HG03378 (cell line): Measurements from ENCODE around the gene TRAPPC12.

ENCODE experiments used
- ATAC-seq: cut with Tn5 transposase; IDR thresholded peaks from one replicate; pipeline ENCODE4 v1.9.1; 2021; ENCODE audit warnings: mild to moderate bottlenecking, moderate library complexity; ENCODE audit not compliant: unreplicated experiment

The TRAPPC12 gene

GRCh38 chr2:3465844-3466481 lies 86.5 kb downstream of the TRAPPC12 start:
- no peak for ATAC-seq

DNA sequence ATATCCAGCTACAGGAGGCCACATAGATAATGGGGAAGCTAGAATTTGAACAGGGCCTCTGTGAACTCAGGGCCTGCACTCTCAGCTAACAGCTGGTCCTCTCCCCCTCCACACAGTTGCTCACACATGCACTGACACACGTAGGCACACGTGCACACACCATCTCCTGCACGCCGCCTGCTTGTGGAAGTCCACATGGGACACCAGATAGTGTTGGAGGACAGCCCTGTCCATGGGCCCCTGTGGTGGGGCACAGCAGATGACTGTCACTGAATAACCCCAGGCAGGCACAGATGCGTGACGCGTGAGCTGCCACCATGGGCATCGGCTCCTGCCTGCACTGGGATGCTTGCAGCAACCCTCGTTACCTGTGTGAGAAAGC lies 87.0 kb downstream of the TRAPPC12 start:
- ATAC-seq: no peak

DNA sequence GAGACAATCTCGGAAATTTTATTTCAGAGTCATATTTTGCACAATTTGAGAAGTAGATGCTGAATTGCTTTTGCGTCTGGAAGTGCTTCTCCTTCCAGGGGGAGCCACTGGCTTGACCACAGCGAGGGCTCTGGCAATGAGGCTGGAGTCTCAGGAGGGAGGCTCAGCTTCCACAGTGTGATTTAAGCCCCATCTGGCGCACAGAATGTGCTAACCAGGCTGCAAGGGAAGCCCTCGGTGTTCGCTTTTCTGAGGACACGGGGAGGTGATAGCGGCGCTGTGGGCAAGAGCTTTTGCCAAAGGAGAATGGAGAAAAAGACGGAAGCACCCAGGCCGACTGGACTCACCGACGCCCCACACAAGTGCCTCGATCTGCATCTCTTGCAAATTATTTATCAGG lies 87.5 kb downstream of the TRAPPC12 start:
- no peak for ATAC-seq

DNA sequence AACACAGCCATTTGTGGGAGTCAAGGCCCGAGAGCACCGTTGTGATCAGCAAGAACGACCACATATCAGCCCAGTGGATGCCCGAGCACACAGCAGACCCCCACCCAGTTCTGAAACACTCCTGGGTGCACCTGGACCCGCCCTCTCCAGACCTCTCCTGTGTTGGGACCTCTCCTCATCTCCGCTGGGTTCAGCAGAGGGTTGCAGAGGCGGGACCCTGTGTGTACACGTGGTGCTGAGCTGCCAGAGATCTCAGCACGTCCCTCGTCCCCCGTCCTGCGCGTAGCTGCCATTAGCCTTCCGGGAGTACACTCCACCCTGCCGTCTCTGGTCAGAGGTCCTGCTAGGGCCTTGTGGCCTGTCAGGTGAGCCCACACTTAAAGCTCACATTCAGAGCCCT lies 88.2 kb downstream of the TRAPPC12 start:
- ATAC-seq: no peak

GRCh38 chr2:3468296-3468988 lies 88.9 kb downstream of the TRAPPC12 start:
- ATAC-seq: no peak

- no peak for ATAC-seq
Measured at GRCh38 chr2:3469486-3469885, 90.0 kb downstream of the TRAPPC12 start.

- ATAC-seq: no peak
Measured at GRCh38 chr2:3470166-3470651, 90.7 kb downstream of the TRAPPC12 start.

DNA sequence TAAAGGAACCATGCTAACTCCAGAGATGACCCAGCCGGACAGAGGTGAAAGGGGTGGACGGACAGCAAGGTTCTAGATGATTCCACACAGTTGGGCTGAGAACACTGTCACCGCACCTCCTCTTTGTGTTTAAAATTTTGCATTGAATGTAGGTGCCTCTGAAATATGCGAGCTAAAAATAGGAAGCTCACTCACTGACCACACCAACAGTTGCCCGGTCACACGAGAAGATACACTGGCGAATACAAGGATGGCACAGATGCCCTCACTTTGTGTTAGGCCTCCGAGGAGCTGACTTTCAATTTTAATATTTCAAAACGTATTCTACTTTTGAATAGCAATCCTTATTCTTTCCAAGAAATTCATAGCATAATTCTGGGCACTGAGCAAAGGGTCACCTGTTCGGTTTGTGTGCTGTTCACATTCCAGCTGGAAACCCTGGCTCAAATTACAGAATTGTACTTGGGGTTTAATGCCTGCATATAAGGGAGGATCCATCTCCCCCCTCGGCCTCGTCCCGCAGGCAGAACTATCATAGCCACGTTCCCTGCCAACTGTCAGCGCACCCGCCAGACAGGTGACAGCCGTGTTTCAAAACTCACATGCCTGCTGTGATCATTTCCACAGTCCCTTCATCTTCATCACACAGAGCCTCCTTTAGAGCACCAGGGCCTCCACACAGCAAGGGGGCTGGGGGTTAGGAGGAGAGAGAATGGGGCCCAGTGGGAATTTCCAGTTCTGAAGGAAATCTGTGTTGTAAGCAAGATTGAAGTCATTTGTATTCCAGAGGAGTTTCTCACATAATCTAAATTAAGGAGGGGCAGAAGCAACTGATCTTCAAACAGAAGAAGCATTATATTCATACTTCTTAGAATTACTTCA lies 91.6 kb downstream of the TRAPPC12 start:
- no peak for ATAC-seq

DNA sequence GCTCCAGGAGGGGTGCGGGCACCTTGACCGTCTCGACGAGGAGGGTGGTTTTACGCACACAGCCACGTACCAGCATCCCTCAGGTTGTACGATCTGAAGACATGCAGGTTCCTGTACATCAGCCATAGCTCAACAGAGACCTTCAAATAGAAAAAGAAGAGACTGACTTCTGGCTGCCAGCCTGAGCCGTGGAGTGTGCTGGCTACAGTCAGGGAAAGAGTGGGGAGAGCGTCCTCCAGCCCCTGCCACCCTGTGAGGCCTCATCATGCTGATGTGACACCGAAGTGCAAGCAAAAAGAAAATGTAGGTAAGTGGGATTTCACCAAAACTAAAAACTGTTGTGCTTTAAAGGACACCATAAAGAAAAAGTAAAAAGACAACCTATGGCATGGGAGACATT lies 92.8 kb downstream of the TRAPPC12 start:
- ATAC-seq: no peak

DNA sequence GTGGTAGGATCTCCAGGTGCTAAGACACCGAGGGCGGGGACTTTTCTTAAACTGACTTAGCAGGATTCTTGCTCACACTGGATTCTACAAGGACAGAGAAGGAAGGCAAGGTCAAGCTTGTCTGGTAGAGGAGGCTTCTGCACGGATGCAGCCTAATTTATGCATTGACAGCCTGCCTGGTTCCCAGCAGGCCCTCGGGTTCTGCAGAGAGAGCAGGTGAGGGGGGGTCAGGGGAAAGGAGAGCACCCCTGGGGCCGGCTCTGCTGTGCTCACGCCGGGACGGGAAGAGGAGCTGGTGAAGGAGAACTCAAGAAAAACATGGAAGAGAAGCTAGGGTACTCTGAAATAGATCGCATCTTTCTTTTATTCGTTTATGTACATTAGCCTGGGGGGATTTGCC lies 93.5 kb downstream of the TRAPPC12 start:
- no peak for ATAC-seq

DNA sequence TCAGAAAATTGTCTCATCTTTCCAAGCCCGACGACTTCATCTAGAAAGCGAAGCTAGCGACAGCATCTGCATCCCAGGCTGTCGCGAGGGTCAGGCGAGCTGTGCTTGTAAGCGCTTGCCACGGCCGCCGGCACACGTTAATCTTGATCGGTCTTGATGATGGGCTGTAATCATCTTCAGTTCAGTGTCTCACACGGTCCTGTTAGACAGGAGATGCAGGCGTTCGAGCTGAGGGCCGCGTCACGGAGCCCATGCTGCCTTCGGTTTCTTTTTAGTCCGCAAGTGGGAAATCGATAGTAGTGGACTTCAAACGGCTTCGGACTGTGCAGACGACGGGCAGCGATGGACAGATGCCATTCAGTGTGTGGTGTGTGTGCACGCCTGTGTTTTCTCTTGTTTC lies 96.3 kb downstream of the TRAPPC12 start:
- ATAC-seq: no peak

DNA sequence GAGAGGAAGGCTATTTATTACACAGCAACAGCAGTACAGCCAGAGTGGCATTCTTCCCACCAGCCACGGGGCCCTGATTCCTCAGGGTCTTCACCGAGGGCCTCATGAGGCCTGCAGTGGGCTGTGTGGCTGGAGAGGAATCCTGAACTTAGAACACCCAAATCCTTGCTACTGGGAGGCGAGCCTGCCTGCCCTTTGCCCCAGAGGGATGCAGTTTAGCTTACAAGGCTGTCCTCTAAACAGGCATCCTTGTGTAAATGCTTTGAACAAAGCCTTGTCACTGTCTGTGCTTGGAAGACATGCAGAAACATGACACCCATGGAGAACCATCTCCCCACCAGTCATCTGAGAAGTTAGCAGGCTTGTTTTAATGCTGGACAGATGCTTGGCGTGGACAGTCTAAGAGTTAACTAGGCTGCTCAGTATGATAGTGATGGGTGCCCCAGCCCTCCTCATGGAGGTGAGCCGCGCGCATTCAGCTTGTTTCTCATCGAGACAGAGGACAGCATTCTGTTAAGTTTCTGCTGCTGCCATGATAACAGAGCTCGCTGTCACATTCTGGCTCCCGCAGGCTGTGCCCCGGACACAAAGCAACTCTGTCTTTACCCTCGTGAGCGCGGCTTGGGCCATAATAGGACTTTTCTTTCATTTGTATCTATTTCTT lies 97.0 kb downstream of the TRAPPC12 start:
- ATAC-seq: no peak

- ATAC-seq: no peak
Measured at GRCh38 chr2:3476985-3477327, 97.5 kb downstream of the TRAPPC12 start.

- no peak for ATAC-seq
Measured at GRCh38 chr2:3478846-3479385, 99.4 kb downstream of the TRAPPC12 start.

- no peak for ATAC-seq
Measured at GRCh38 chr2:3479430-3480320, 100.2 kb downstream of the TRAPPC12 start.

- ATAC-seq: no peak
Measured at GRCh38 chr2:3480352-3481010, 101.0 kb downstream of the TRAPPC12 start.

DNA sequence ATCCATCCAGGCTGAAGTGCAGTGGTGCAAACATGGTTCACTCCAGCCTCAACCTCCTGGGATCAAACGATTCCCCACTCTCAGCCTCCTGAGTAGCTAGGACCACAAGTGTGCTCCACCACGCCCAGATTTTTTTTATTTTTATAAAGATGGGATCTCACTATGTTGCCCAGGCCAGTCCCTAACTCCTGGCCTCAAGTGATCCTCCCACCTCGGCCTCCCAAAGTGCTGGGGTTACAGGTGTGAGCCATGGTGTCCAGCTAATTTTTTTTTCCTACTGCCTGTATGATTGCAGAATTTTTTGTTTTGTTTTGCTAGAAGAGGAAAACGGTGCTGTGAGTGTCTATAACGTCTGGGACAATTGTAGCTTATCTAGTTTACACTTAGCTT lies 101.5 kb downstream of the TRAPPC12 start:
- no peak for ATAC-seq

DNA sequence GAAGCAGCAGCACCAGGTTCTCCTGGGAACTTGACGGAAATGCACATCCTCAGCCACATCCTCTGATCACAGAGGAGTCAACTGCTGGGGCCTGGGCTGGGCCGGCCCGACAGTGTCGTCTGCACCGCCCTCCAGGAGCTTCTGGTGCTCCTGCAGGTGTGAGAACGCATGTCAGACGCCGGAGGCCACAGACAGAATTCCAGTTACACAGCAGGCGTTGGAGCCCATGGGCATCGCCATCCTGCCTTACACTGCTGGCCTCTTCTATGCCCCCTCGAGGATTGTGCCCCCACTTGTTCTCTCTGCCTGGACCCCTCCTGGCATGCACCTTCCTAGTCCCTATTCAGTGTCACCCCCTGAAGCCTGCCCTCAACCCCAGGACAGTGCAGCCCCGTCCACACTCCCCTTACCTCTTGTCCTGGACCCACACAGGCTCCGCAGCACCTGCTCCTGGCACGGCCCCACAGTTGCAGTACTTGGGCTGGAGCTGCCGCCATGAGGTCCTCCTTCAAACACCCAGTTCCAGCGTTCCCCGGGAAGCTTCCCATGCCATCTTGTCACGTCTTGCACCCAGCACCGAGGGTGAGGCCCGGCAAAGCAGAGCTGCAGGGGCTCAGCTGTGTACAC lies 102.4 kb downstream of the TRAPPC12 start:
- no peak for ATAC-seq

DNA sequence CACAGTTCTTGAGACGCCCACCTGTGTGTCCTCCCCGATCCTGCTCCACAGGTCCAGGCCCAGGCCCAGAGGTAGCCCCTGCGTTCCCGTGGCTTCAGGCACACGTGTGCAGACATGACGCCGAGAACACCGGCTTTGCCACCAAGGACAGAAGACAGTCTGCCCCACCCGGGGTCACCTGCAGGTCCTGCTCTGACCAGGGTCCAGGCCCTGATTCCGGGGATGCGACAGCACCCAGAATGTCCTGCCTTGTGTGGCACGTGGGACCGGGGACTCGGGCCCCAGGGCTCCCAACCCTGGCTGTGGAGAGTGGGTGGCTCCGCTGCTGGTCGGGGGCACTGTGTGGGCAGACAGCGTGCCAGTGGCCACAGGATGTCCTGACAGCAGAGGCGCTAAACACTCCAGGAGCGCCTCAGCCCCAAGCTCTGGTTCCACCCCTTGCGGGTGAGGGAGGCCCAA lies 102.9 kb downstream of the TRAPPC12 start:
- ATAC-seq: no peak
